Measurements from ENCODE around the gene PDK2.

The PDK2 gene

DNA sequence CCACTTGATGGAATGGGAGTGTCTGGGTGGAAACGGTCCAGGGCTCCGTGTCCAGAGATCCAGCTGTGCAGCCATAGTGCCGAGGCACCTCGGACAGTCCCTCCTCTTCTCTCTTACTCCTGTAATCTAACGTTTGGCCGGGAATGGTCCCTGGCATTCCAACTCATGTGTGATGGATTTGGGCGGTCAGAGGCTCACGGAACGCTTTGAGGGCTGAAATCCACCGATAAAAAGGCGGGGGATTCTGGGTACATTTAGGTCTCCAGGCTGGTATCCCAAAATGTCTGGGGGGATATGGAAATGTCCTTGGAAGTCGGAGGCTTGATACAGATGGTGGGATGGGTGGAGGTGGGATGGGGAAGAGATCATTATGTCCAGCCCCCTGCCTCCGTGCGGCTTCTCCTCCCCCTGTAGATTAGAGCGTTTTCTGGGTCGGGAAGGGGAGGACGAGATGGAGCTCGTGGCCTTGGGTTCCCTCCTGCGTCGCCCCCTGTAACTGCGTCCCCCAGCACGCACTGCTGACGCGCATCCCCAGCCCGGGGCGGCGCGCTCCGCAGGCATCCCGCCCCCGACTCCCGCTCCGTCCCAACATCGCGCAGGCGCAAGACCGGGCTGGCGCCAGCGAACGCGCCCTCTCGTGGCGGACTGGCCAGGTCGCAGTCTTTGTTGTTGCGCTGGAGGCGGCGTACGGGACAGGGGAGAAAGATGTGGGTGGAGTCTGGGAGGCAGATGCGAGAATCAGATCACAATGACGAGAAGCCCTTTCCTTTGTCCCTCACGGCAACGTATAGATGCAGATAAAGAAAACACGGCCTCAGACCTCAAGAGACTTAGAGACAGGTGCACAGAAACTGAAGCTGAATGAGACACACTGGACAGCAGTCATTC lies 66.1 kb downstream of the PDK2 start:
- TF ChIP-seq BACH2 (CRISPR knock-in tag; IDR thresholded peaks at IDR 0.05; ENCODE audit: borderline replicate concordance), result no peak
- TF ChIP-seq SNAI2 (CRISPR knock-in tag; IDR thresholded peaks at IDR 0.05), result no peak
- TF ChIP-seq ZNF70 (CRISPR knock-in tag; IDR thresholded peaks at IDR 0.05), result 0 out of 2 replicates have a peak, but pooled peaks have one; percentile 39

More for the DNA sequence above, 66.1 kb downstream of the PDK2 start:
- peak; percentile 96 for ATAC-seq

Measured in SK-N-SH treated with all-trans-retinoic acid at 6 μM for 48 hours (cell line).